Neural cell (in vitro differentiated cells): ENCODE results near the gene PRKG1. TPM values are rescaled to one million over a fixed set of nuclear protein-coding genes. Genes with fewer than 3 reads are reported as not detected.

Experiments used
- H2AFZ ChIP-seq: fragments of 200-600, 300-800 bp; sonication (generic), shearing (Covaris generic); 2 replicates; pipeline ENCODE4 v1.6.0; 2014; ENCODE audit warnings: low read depth, mild to moderate bottlenecking, antibody characterized with exemption, low read length, moderate library complexity
- H3F3A ChIP-seq: fragments of 200-600 bp; shearing (Covaris generic); 2 replicates; pipeline ENCODE4 v1.6.1; 2016; ENCODE audit warnings: mild to moderate bottlenecking, moderate library complexity, mixed read lengths, antibody characterized with exemption, low read length; ENCODE audit not compliant: insufficient read depth, poor library complexity, severe bottlenecking
- H3K27ac ChIP-seq: fragments of 200-600, 300-800 bp; sonication (generic), shearing (Covaris generic); 2 replicates; pipeline ENCODE4 v1.5.1; 2014; ENCODE audit warnings: mild to moderate bottlenecking, low read length, moderate library complexity
- H3K27me3 ChIP-seq: fragments of 300-800, 200-600 bp; sonication (generic), shearing (Covaris generic); 2 replicates; pipeline ENCODE4 v1.6.0; 2014; ENCODE audit warnings: mild to moderate bottlenecking, low read depth, low read length, moderate library complexity; ENCODE audit not compliant: insufficient read depth
- H3K36me3 ChIP-seq: fragments of 300-800, 200-600 bp; sonication (generic), shearing (Covaris generic); 2 replicates; pipeline ENCODE4 v1.5.1; 2014; ENCODE audit warnings: mild to moderate bottlenecking, antibody characterized with exemption, low read length, moderate library complexity; ENCODE audit not compliant: insufficient read depth
- H3K4me2 ChIP-seq: fragments of 300-800, 200-600 bp; sonication (generic), shearing (Covaris generic); 2 replicates; pipeline ENCODE4 v1.6.0; 2014; ENCODE audit warnings: mild to moderate bottlenecking, low read length
- H3K4me3 ChIP-seq: fragments of 300-800, 200-600 bp; sonication (generic), shearing (Covaris generic); 2 replicates; pipeline ENCODE4 v1.5.1; 2014; ENCODE audit warnings: mild to moderate bottlenecking, low read length, moderate library complexity
- H3K79me2 ChIP-seq: fragments of 200-600 bp; shearing (Covaris generic); replicated peaks from 2 replicates; pipeline ENCODE4 v1.6.0; 2014; ENCODE audit warnings: mild to moderate bottlenecking, low read length, moderate library complexity; ENCODE audit not compliant: insufficient read depth
- H3K9ac ChIP-seq: fragments of 300-800, 200-600 bp; sonication (generic), shearing (Covaris generic); 2 replicates; pipeline ENCODE4 v1.6.1; 2016; ENCODE audit warnings: mild to moderate bottlenecking, low read length, mixed read lengths
- H3K9me2 ChIP-seq: fragments of 200-600 bp; shearing (Covaris generic); 2 replicates; pipeline ENCODE4 v1.6.1; 2016; ENCODE audit warnings: mild to moderate bottlenecking, low read length, mixed read lengths; ENCODE audit not compliant: insufficient read depth
- H3K9me3 ChIP-seq: fragments of 200-600, 300-800 bp; sonication (generic), shearing (Covaris generic); 2 replicates; pipeline ENCODE4 v1.6.1; 2016; ENCODE audit warnings: mild to moderate bottlenecking, mixed run types, low read length, moderate library complexity, mixed read lengths
- H4K20me1 ChIP-seq: fragments of 200-600 bp; shearing (Covaris generic); 2 replicates; pipeline ENCODE4 v1.6.1; 2016; ENCODE audit warnings: mild to moderate bottlenecking, mixed run types; ENCODE audit not compliant: insufficient read depth
- EP300 ChIP-seq: fragments of 450-650 bp; conservative IDR thresholded peaks from 2 replicates; pipeline ENCODE4 v1.6.1; 2014; ENCODE audit warnings: antibody characterized with exemption, mild to moderate bottlenecking, moderate library complexity; ENCODE audit not compliant: poor library complexity, severe bottlenecking
- EZH2 ChIP-seq: fragments of 200-600, 300-800 bp; shearing (Covaris generic), sonication (generic); IDR thresholded peaks from 2 replicates; pipeline ENCODE4 v1.6.1; 2014; ENCODE audit warnings: antibody characterized with exemption, low read length, borderline replicate concordance, mild to moderate bottlenecking; ENCODE audit not compliant: insufficient read depth, poor library complexity, severe bottlenecking
- MXI1 ChIP-seq: fragments of 450-650 bp; conservative IDR thresholded peaks from 2 replicates; pipeline ENCODE4 v1.6.1; 2014; ENCODE audit warnings: antibody characterized with exemption, mild to moderate bottlenecking; ENCODE audit not compliant: poor library complexity, severe bottlenecking
- POLR2AphosphoS5 ChIP-seq: IDR thresholded peaks from 2 replicates; pipeline ENCODE4 v1.6.1; 2012
- RAD21 ChIP-seq: fragments of 450-650 bp; conservative IDR thresholded peaks from 2 replicates; pipeline ENCODE4 v1.6.1; 2014; ENCODE audit warnings: antibody characterized with exemption, mild to moderate bottlenecking, moderate library complexity
- SMC3 ChIP-seq: fragments of 450-650 bp; conservative IDR thresholded peaks from 2 replicates; pipeline ENCODE4 v1.6.1; 2014; ENCODE audit warnings: antibody characterized with exemption, mild to moderate bottlenecking, moderate library complexity; ENCODE audit not compliant: poor library complexity
- TAF1 ChIP-seq: IDR thresholded peaks from 2 replicates; pipeline ENCODE4 v1.6.1; 2012; ENCODE audit warnings: low read depth
- polyA plus RNA-seq: library from polyadenylated mRNA; depleted of rRNA; stranded (reverse); fragments of >200 nt; gene quantifications from 2 replicates; pipeline ENCODE4 v1.2.3, GENCODE V29; 2014
- TF ChIP-seq, protein P1 (sequence below): IDR thresholded peaks from 2 replicates; pipeline ENCODE4 v1.6.1; 2012; ENCODE audit warnings: borderline replicate concordance
- TF ChIP-seq, protein P2 (sequence below): fragments of 450-650 bp; IDR thresholded peaks from 2 replicates; pipeline ENCODE4 v1.5.1; 2014; ENCODE audit warnings: antibody characterized with exemption, mild to moderate bottlenecking, moderate library complexity; ENCODE audit not compliant: poor library complexity, severe bottlenecking

PRKG1 gene
- polyA plus RNA-seq, 1 donor from 2014 or later = 2.2 TPM

DNA sequence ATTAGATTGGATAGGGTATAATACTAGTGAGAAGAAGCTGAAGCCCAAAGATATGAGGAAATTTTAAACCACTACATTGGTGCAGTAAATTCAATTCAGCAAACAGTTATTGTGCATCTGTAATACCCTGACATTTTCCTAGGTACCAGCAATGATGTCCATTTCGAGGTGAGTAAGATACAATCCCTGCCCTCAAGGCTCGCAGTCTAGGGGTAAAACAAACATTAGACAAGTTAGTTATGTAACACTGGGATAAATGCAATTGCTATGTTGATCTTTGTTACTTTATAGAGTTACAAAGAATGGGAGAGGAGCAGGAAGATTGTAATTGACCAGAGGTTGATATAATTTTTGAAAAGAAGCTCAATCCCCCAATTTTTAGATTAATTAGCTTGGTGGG is 168.1 kb downstream of the PRKG1 start:
- H3K79me2 ChIP-seq = no peaks in the 10 kb centered on the region
- H3K9ac ChIP-seq = no peak overlapping the region
- H3K9me2 ChIP-seq = no peaks in the 10 kb centered on the region
- no peaks in the 10 kb centered on the region for H3F3A ChIP-seq
- no peak overlapping the region for H3K27ac ChIP-seq
- H3K4me2 ChIP-seq = no peak overlapping the region
- no peaks in the 10 kb centered on the region for H3K9me3 ChIP-seq
- H2AFZ ChIP-seq = no peak overlapping the region
- no peaks in the 10 kb centered on the region for H4K20me1 ChIP-seq
- no peaks in the 10 kb centered on the region for H3K36me3 ChIP-seq
- TF ChIP-seq RAD21 (no peak), POLR2AphosphoS5 (no peak), MXI1 (no peak), EP300 (no peak), TAF1 (no peak), SMC3 (no peak), EZH2 (no peak)
- TF ChIP-seq, protein P1, sequence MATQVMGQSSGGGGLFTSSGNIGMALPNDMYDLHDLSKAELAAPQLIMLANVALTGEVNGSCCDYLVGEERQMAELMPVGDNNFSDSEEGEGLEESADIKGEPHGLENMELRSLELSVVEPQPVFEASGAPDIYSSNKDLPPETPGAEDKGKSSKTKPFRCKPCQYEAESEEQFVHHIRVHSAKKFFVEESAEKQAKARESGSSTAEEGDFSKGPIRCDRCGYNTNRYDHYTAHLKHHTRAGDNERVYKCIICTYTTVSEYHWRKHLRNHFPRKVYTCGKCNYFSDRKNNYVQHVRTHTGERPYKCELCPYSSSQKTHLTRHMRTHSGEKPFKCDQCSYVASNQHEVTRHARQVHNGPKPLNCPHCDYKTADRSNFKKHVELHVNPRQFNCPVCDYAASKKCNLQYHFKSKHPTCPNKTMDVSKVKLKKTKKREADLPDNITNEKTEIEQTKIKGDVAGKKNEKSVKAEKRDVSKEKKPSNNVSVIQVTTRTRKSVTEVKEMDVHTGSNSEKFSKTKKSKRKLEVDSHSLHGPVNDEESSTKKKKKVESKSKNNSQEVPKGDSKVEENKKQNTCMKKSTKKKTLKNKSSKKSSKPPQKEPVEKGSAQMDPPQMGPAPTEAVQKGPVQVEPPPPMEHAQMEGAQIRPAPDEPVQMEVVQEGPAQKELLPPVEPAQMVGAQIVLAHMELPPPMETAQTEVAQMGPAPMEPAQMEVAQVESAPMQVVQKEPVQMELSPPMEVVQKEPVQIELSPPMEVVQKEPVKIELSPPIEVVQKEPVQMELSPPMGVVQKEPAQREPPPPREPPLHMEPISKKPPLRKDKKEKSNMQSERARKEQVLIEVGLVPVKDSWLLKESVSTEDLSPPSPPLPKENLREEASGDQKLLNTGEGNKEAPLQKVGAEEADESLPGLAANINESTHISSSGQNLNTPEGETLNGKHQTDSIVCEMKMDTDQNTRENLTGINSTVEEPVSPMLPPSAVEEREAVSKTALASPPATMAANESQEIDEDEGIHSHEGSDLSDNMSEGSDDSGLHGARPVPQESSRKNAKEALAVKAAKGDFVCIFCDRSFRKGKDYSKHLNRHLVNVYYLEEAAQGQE = no peak
- TF ChIP-seq, protein P2, sequence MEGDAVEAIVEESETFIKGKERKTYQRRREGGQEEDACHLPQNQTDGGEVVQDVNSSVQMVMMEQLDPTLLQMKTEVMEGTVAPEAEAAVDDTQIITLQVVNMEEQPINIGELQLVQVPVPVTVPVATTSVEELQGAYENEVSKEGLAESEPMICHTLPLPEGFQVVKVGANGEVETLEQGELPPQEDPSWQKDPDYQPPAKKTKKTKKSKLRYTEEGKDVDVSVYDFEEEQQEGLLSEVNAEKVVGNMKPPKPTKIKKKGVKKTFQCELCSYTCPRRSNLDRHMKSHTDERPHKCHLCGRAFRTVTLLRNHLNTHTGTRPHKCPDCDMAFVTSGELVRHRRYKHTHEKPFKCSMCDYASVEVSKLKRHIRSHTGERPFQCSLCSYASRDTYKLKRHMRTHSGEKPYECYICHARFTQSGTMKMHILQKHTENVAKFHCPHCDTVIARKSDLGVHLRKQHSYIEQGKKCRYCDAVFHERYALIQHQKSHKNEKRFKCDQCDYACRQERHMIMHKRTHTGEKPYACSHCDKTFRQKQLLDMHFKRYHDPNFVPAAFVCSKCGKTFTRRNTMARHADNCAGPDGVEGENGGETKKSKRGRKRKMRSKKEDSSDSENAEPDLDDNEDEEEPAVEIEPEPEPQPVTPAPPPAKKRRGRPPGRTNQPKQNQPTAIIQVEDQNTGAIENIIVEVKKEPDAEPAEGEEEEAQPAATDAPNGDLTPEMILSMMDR = no peak
- H3K27me3 ChIP-seq = no peaks in the 10 kb centered on the region
- no peak overlapping the region for H3K4me3 ChIP-seq

DNA sequence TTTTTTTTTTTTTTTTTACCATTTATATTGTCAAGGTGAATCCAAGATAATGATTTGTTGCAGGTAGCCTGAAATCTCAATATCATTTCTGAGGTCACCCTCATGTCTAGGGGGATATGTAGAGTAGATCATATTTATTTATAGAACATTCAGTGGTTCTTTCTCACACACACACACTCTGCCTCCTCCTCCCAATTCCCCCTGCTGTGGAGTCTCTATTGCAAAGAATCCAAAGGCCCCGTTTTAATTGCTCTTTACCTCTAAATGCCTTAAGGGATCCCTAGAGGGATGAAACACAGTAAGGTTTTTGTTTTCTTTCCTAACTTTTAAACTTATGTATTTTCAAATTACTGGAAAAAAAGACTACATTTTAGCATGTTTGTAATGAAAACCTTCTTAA is 170.0 kb downstream of the PRKG1 start:
- TF ChIP-seq, protein P2 = no peak
- TF ChIP-seq EP300 = peak; percentile 26
- H3K4me3 ChIP-seq = peak overlapping the region; percentile 47
- no peak overlapping the region for H2AFZ ChIP-seq
- H3K79me2 ChIP-seq = no peaks in the 10 kb centered on the region
- no peaks in the 10 kb centered on the region for H3K9me2 ChIP-seq
- peak overlapping the region; percentile 40 for H3K27ac ChIP-seq
- H3K27me3 ChIP-seq = no peaks in the 10 kb centered on the region
- no peaks in the 10 kb centered on the region for H3K9me3 ChIP-seq
- no peaks in the 10 kb centered on the region for H3K36me3 ChIP-seq
- no peaks in the 10 kb centered on the region for H3F3A ChIP-seq
- no peak overlapping the region for H3K9ac ChIP-seq
- H3K4me2 ChIP-seq = peak overlapping the region; percentile 37
- H4K20me1 ChIP-seq = no peaks in the 10 kb centered on the region
